Measurements from ENCODE around the gene ZDHHC19.

The ZDHHC19 gene

DNA sequence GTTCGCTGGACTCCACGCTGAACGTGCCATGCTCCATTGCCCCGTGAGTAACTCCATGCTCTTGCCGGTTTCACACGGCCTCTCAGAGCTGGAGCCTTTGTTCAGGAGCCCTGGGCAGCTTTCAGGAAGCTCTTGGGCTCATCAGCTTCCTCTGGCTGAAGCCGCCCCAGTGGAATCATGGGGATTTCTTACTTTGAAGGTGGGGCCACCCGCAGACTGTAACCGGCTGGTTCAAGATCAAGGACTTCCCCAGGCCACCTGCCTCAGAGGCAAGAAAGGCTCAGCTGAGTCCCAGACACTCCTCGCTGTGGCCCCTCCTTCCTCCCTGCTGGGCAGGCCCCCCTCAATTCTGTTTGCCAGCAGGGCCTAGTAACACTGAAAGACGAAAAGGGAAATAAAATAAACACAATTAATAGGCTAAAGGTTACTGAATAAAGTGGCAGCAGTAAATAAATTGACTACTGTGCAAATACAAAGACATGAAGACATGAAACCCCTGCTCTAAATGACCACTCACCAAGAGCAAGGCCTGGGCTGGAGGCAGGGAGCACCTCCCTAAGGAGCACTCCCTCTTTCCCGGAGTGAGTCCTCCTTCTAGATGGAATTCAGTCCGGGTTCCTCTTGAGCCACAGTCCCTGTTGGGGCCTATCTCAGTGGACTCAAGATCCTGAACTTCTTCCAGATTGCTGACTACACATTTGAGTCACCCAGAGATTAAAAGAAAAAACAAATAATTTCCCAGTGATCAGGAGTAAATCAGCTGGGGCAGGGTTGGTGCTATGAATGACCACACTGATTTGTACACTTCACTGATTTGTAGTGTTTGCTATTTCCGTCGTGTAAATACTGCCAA, 51.0 kb downstream of the ZDHHC19 start:
- no peaks in the 10 kb centered on the region for H3K27me3 ChIP-seq
- TF ChIP-seq, protein P1, sequence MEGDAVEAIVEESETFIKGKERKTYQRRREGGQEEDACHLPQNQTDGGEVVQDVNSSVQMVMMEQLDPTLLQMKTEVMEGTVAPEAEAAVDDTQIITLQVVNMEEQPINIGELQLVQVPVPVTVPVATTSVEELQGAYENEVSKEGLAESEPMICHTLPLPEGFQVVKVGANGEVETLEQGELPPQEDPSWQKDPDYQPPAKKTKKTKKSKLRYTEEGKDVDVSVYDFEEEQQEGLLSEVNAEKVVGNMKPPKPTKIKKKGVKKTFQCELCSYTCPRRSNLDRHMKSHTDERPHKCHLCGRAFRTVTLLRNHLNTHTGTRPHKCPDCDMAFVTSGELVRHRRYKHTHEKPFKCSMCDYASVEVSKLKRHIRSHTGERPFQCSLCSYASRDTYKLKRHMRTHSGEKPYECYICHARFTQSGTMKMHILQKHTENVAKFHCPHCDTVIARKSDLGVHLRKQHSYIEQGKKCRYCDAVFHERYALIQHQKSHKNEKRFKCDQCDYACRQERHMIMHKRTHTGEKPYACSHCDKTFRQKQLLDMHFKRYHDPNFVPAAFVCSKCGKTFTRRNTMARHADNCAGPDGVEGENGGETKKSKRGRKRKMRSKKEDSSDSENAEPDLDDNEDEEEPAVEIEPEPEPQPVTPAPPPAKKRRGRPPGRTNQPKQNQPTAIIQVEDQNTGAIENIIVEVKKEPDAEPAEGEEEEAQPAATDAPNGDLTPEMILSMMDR (IDR thresholded peaks at IDR 0.05): no peak
- H3K4me3 ChIP-seq (ENCODE audit: low read depth in 1 of 2, low read length in 1 of 2): no peak overlapping the region
- no peaks in the 10 kb centered on the region for H3K36me3 ChIP-seq
- peaks cover 28 to 30% of the 10 kb centered on the region in 2 experiments for H3K4me1 ChIP-seq (ENCODE audit: control insufficient read depth in 1 of 2, insufficient read depth in 1 of 2, low read depth in 1 of 2, low read length in 1 of 2)
- no peaks in the 10 kb centered on the region for H3K9me3 ChIP-seq
- peak overlapping the region; percentile 71 for H3K27ac ChIP-seq

DNA sequence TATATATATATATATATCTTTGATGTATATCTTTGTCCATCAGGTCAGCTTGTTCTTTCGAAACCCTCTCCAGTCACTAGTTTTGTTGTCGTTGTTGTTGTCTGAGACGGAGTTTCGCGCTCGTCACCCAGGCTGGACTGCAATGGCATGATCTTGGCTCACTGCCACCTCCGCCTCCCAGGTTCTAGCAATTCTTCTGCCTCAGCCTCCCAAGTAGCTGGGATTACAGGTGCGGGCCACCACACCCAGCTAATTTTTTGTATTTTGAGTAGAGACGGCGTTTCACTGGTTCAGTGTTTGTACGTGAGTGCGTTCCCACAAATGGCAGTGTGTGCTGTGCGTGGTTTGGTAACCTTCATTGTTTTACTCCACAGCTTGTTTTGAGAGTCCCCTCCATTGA, 51.7 kb downstream of the ZDHHC19 start:
- peaks cover 26% of the 10 kb centered on the region in 2 experiments for H3K4me1 ChIP-seq (ENCODE audit: control insufficient read depth in 1 of 2, insufficient read depth in 1 of 2, low read depth in 1 of 2, low read length in 1 of 2)
- TF ChIP-seq, protein P1 (IDR thresholded peaks at IDR 0.05): no peak
- H3K36me3 ChIP-seq: no peaks in the 10 kb centered on the region
- no peaks in the 10 kb centered on the region for H3K9me3 ChIP-seq
- H3K4me3 ChIP-seq (ENCODE audit: low read depth in 1 of 2, low read length in 1 of 2): no peak overlapping the region
- no peaks in the 10 kb centered on the region for H3K27me3 ChIP-seq
- H3K27ac ChIP-seq: peak overlapping the region; percentile 71

DNA sequence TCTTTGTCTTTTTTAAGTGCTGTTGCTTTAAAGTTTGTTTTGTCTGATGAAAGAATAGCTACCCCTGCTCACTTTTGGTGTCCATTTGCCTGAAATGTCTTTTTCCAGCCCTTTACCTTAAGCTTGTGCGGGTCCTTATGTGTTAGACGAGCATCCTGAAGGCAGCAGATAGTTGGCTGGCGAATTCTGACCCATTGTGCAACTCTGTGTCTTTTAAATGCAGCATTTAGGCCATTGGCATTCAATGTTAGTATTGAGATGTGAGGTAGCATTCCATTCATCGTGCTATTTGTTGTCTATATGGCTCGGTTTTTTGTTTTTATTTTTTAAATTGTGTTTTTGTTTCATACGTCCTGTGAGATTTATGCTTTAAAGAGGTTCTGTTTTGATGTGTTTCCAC, 55.0 kb downstream of the ZDHHC19 start:
- TF ChIP-seq, protein P1 (IDR thresholded peaks at IDR 0.05): no peak
- Histone ChIP-seq H3K36me3 (no peaks in the 10 kb centered on the region), H3K27me3 (no peaks in the 10 kb centered on the region), H3K4me3 (ENCODE audit: low read depth in 1 of 2, low read length in 1 of 2) (no peak overlapping the region), H3K27ac (no peak overlapping the region), H3K4me1 (ENCODE audit: control insufficient read depth in 1 of 2, insufficient read depth in 1 of 2, low read depth in 1 of 2, low read length in 1 of 2) (peaks cover 12 to 13% of the 10 kb centered on the region in 2 experiments), H3K9me3 (no peaks in the 10 kb centered on the region)

DNA sequence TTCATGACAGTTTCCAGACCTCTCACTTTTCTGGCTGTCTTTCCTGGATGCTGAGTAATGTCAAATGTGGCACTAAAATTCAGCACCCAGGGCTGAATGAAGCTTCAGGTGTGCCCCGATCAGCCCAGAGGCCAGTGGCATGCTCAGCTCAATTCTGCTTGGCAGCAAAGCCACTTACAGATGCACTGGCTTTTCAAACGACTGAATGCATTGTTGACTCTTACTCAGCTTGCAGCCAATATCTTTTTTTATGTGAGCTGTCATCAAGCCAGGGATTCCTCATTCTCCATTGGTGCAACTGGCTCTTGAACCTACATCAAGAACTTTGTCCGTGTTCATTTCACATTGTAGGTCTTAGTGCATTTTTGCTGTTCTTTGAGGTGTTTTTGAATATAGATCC, 60.7 kb downstream of the ZDHHC19 start:
- no peak overlapping the region for H3K4me3 ChIP-seq (ENCODE audit: low read depth in 1 of 2, low read length in 1 of 2)
- no peaks in the 10 kb centered on the region for H3K27me3 ChIP-seq
- H3K27ac ChIP-seq: no peak overlapping the region
- H3K9me3 ChIP-seq: no peaks in the 10 kb centered on the region
- no peaks in the 10 kb centered on the region for H3K36me3 ChIP-seq
- TF ChIP-seq, protein P1 (IDR thresholded peaks at IDR 0.05): no peak
- H3K4me1 ChIP-seq (ENCODE audit: control insufficient read depth in 1 of 2, insufficient read depth in 1 of 2, low read depth in 1 of 2, low read length in 1 of 2): no peaks in the 10 kb centered on the region

DNA sequence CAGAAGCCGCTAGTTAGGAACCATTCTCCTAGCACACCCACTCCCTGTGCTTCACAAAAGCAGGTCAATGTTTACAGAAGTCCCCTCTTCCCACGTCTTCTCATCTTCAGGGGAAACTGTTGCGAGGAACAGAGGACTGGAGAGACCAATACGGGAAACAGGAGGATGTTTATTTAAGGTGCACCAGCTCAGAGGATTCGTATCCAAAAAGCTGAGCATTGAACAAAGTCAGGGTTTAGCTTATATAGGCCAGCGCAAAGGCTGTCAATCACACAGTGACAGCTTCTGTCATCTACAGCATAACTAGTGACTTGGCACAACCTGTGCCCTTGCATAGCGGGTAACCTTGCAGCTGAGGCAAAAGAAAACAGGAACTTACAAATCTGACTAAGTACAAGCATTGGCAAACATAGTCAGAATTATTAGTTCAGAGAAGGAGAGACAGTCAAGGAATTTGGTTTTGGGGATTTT, 61.3 kb downstream of the ZDHHC19 start:
- no peaks in the 10 kb centered on the region for H3K9me3 ChIP-seq
- TF ChIP-seq, protein P1 (IDR thresholded peaks at IDR 0.05): no peak
- no peaks in the 10 kb centered on the region for H3K4me1 ChIP-seq (ENCODE audit: control insufficient read depth in 1 of 2, insufficient read depth in 1 of 2, low read depth in 1 of 2, low read length in 1 of 2)
- H3K27me3 ChIP-seq: no peaks in the 10 kb centered on the region
- no peaks in the 10 kb centered on the region for H3K36me3 ChIP-seq
- no peak overlapping the region for H3K4me3 ChIP-seq (ENCODE audit: low read depth in 1 of 2, low read length in 1 of 2)
- no peak overlapping the region for H3K27ac ChIP-seq

All from neutrophil (primary cell).